Ishikawa (cell line): Measurements from ENCODE around the gene MAPK6.

ENCODE experiments used
- CEBPB ChIP-seq: IDR thresholded peaks from 2 replicates; pipeline ENCODE4 v1.6.1; 2012
- CREB1 ChIP-seq: IDR thresholded peaks from 2 replicates; pipeline ENCODE4 v1.6.1; 2012; ENCODE audit warnings: low read depth
- EGR1 ChIP-seq: IDR thresholded peaks from 2 replicates; pipeline ENCODE4 v1.6.1; 2012
- EP300 ChIP-seq: IDR thresholded peaks from 2 replicates; pipeline ENCODE4 v1.6.1; 2012; ENCODE audit warnings: borderline replicate concordance
- FOXM1 ChIP-seq: IDR thresholded peaks from 2 replicates; pipeline ENCODE4 v1.6.1; 2012; ENCODE audit warnings: low read depth, borderline replicate concordance
- NFIC ChIP-seq: IDR thresholded peaks from 2 replicates; pipeline ENCODE4 v1.6.1; 2012
- RAD21 ChIP-seq: IDR thresholded peaks from 2 replicates; pipeline ENCODE4 v1.6.1; 2012; ENCODE audit warnings: low read depth
- REST ChIP-seq: IDR thresholded peaks from 2 replicates; pipeline ENCODE4 v1.6.1; 2012; ENCODE audit warnings: low read depth, mild to moderate bottlenecking
- TAF1 ChIP-seq: IDR thresholded peaks from 2 replicates; pipeline ENCODE4 v1.6.1; 2012; ENCODE audit warnings: low read depth, mild to moderate bottlenecking
- TEAD4 ChIP-seq: IDR thresholded peaks from 2 replicates; pipeline ENCODE4 v1.6.1; 2012
- USF1 ChIP-seq: IDR thresholded peaks from 2 replicates; pipeline ENCODE4 v1.6.1; 2012
- YY1 ChIP-seq: IDR thresholded peaks from 2 replicates; pipeline ENCODE4 v1.6.1; 2012; ENCODE audit warnings: low read depth
- TF ChIP-seq, protein P1 (sequence below): IDR thresholded peaks from 2 replicates; pipeline ENCODE4 v1.6.1; 2012

GRCh38 chr15:52011711-52012144 is 7.3 kb upstream of the MAPK6 start:
- TF ChIP-seq CEBPB (no peak), EP300 (no peak), RAD21 (no peak), NFIC (peak; percentile 28; the same call in 1 of the 2 replicates), TAF1 (no peak), FOXM1 (no peak), EGR1 (no peak), REST (no peak), YY1 (0 out of 2 replicates have a peak, but pooled peaks have one; percentile 31), CREB1 (no peak), TEAD4 (no peak), USF1 (no peak)
- TF ChIP-seq, protein P1, sequence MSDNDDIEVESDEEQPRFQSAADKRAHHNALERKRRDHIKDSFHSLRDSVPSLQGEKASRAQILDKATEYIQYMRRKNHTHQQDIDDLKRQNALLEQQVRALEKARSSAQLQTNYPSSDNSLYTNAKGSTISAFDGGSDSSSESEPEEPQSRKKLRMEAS = no peak
